HS-27A (cell line): Measurements from ENCODE around the gene SGF29.
"Not testable (repeated sequence)": the region's sequence is repeated elsewhere in the genome, so short reads cannot be mapped to it uniquely, and the experiment has no call there.

Experiments
- DNase-seq: peaks from one replicate; pipeline ENCODE4 v3.0.0-alpha.2; 2012; ENCODE audit warnings: low read depth, missing footprints

The SGF29 gene

DNA sequence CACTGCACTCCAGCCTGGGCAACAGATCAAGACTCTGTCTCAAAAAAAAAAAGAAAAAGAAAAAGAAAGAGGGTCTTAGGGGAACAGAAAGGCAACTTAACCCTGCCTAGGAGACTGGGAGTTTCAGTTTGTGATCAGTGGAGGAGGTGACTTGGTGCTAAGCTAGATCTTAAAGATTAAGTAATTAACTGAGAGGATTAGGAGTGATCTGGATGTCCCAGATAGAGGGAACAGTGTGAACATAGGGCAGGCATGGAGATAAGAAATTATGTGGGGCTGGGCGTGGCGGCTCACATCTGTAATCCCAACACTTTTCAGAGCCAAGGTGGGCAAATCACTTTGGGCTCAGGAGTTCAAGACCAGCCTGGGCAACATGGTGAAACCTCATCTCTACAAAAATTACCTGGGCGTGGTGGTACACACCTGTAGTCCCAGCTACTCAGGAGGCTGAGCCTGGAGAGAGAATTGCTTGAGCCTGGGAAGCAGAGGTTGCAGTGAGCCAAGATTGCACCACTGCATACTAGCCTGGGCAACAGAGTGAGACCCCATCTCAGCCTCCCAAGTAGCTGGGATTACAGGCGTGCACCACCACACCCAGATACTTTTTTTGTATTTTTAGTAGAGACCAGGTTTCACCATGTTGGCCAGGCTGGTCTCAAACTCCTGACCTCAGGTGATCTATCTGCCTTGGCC is 12.7 kb downstream of the SGF29 start:
- DNase-seq = not testable (repeated sequence)

- DNase-seq = no peak
These were observed 13.6 kb downstream of the SGF29 start for GRCh38 chr16:28567292-28567691.

DNA sequence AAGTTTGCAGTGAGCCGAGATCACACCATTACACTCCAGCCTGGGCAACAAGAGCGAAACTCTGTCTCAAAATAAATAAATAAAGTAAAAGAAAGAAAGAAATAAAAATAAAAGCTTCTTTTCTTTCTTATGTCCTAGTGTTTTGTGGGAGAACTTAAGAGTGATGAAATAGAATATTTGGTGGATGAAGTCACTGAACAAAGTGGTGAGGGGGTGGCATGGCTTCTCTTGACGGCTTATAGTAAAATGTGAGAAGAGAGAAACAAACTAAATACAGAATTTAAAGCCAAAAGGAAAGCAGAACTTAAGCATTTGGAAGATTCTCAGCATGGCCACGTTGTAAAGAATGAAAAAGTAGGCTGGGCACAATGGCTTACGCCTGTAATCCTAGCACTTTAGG is 15.3 kb downstream of the SGF29 start:
- DNase-seq = no peak

- no peak for DNase-seq
These were observed 16.4 kb downstream of the SGF29 start for GRCh38 chr16:28569968-28570752.

DNA sequence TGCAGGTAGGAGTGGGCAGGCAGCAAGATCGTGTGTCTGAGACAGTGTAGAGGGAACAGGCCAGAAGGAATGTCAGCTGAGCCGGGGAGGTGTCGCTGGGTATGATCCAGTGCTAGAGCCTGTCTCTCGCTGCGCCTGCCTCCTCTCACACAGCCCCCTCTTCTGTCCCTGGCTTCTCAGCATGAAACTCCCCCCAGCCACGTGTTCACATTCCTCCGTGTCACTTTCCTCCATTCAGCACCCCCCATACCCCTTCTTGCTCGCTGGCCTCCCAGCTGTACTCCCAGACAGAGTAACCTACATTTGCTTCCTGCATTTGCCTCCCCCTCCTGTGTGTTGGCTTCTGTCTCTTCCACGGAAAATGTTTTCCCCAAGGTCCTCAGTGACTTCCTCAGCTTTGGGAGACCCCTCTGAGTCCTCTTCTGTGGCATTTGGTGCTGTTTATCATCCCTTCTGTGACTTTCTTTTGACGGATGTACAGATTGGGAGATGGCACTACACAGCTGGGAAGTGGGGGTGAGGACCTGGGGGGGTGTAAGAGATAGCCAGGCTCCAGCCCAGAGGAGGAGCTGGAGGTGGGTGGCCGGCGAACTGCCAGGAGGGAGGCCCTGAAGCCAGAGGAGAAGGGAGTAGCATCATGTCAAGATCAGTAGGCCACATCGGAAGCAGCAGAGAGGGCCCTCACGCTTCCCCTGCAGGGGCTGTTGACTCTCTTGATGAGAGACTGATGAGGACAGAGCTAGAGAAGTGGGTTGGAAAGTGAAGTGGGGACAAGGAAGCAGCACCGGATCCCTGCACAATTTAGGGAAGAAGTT is 19.2 kb downstream of the SGF29 start:
- no peak for DNase-seq

- DNase-seq = no peak
These were observed 20.3 kb downstream of the SGF29 start for GRCh38 chr16:28573738-28574718.

GRCh38 chr16:28574925-28575324 is 21.2 kb downstream of the SGF29 start:
- DNase-seq = no peak

DNA sequence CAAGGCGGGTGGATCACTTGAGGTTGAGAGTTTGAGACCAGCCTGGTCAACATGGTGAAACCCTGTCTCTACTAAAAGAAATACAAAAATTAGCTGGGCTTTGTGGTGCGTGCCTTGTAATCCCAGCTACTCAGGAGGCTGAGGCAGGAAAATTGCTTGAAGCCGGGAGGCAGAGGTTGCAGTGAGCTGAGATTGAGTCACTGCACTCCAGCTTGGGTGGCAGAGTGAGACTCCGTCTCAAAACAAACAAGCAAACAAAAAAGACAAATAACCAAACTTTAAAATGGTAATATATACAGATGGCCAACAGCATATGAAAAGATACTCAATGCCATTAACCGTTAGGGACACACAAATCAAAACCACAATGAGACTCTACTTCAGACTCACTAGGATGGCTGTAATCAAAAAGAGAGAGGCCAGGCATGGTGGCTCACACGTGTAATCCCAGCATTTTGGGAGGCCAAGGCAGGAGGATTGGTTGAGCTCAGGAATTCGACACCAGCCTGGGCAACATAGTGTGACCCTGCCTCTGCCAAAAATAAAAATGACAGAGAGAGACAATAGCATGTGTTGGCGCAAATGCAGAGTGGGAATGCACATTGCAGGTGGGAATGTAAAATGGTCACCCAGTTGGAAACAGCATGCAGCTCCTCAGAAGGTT is 21.9 kb downstream of the SGF29 start:
- DNase-seq = no peak

DNA sequence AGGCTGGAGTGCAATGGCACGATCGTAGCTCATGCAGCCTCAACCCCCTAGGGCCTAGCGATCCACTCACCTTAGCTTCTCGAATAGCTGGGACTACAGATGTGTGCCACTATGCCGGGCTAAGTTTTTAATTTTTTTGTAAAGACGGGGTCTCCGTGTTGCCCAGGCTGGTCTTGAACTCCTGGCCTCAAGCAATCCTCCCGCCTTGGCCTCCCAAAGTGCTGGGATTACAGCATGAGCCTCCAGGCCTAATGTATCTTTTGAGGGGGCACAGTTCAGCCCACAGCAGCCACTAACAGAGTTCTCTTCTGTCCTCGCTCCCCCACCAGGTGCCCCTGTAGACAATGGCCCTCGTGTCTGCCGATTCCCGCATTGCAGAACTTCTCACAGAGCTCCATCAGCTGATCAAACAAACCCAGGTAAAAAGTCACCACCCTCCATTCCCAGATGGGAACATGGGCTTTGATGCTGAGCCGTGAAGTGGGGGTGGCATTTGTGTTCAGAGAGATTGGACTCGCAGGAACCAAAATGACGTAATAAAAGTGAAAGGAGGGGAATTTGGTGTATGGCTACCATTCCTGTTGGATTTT is 27.1 kb downstream of the SGF29 start:
- DNase-seq = no peak

- DNase-seq = no peak
These were observed 32.0 kb downstream of the SGF29 start for GRCh38 chr16:28585674-28586073.

- no peak for DNase-seq
These were observed 32.7 kb downstream of the SGF29 start for GRCh38 chr16:28586466-28586865.

GRCh38 chr16:28587386-28587785 is 33.7 kb downstream of the SGF29 start:
- DNase-seq = no peak

DNA sequence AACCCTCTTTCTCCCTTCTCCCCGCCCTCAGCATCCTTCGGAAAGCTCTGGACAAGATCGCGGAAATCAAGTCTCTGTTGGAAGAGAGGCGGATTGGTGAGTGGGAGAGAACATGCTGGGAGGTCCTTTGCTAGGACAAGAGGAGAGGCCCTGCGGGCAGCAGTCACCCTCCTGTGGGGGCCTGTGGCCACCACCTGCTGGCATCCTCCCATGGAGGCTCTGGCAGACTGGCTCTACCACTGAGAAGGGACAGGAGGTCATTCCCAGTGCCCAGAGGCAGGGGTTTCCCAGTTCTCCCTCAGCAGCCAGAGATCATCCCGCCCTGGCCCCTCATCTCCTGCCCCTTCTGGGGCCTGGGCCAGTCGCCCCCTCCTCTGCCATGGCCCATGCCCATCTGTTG is 35.3 kb downstream of the SGF29 start:
- DNase-seq = no peak

- no peak for DNase-seq
These were observed 36.2 kb downstream of the SGF29 start for GRCh38 chr16:28589930-28590329.

- DNase-seq = no peak
These were observed 36.9 kb downstream of the SGF29 start for GRCh38 chr16:28590384-28591340.

- no peak for DNase-seq
These were observed 37.6 kb downstream of the SGF29 start for GRCh38 chr16:28591355-28591754.

GRCh38 chr16:28592511-28592910 is 38.8 kb downstream of the SGF29 start:
- DNase-seq = no peak

DNA sequence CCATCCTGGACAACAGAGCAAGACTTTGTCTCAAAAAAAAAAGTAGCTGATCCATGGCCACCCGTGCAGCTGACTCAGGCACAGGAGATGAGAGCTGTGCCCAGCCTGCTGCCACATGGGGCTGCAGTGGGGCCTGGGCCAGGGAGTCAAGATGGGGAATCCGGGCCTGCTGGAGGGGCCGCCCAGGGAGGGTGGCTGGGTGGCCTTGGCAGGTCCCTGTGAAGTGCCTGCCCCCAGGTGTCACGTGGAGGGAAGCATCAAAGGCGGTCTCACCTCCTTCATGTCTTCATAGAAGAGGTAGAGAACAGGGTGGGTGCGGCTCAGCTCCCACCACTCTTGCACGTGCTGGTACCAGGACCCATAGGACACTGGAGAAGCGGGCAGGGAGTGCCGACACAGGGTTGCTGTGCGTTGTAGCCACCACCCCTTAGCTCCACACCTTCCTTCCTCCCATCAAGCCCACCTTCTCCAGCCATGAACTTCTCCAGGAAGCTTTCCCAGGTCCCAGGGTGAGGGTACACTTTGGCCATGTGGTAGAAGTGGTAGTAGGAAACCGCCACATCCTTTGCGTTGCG is 39.3 kb downstream of the SGF29 start:
- DNase-seq = no peak

GRCh38 chr16:28595451-28595850 is 41.7 kb downstream of the SGF29 start:
- DNase-seq = not testable (repeated sequence)
